GM23338 (cell line): ENCODE data around the gene STRBP. TPM values are rescaled to one million over a fixed set of nuclear protein-coding genes. Genes with fewer than 3 reads are reported as not detected.

Source experiments
- ATAC-seq: fragments of 200-7000 bp; cut with Tn5 transposase; 3 replicates; pipeline ENCODE4 v1.9.1; 2020
- DNase-seq: peaks from one replicate; pipeline ENCODE4 v3.0.0-alpha.2; 2015; ENCODE audit warnings: low spot score
- H2AFZ ChIP-seq: fragments of 200-600 bp; sonication (generic); 2 replicates; pipeline ENCODE4 v1.8.0; 2016; ENCODE audit warnings: antibody characterized with exemption, mild to moderate bottlenecking, moderate library complexity
- H3F3A ChIP-seq: fragments of 200-600 bp; sonication (generic); replicated peaks from 2 replicates; pipeline ENCODE4 v1.8.0; 2017; ENCODE audit warnings: antibody characterized with exemption, mixed run types, low read depth
- H3K27ac ChIP-seq: fragments of 200-600 bp; sonication (generic); 2 replicates; pipeline ENCODE4 v1.6.1; 2016; ENCODE audit warnings: low read depth
- H3K27me3 ChIP-seq: fragments of 200-600 bp; sonication (generic); 2 replicates; pipeline ENCODE4 v1.8.0; 2016; ENCODE audit warnings: mild to moderate bottlenecking, mixed run types, moderate library complexity; ENCODE audit not compliant: insufficient read depth
- H3K36me3 ChIP-seq: fragments of 200-600 bp; sonication (generic); 2 replicates; pipeline ENCODE4 v1.8.0; 2016; ENCODE audit warnings: mild to moderate bottlenecking; ENCODE audit not compliant: insufficient read depth
- H3K4me1 ChIP-seq: fragments of 200-600 bp; sonication (generic); 2 replicates; pipeline ENCODE4 v1.8.0; 2016; ENCODE audit warnings: mild to moderate bottlenecking, moderate library complexity; ENCODE audit not compliant: insufficient read depth
- H3K4me2 ChIP-seq: fragments of 200-600 bp; sonication (generic); 2 replicates; pipeline ENCODE4 v1.7.1; 2017; ENCODE audit warnings: mixed run types
- H3K4me3 ChIP-seq: fragments of 200-600 bp; sonication (generic); 2 replicates; pipeline ENCODE4 v1.6.1; 2016; ENCODE audit warnings: mixed run types
- H3K79me2 ChIP-seq: fragments of 200-600 bp; sonication (generic); replicated peaks from 2 replicates; pipeline ENCODE4 v1.8.0; 2017; ENCODE audit warnings: mild to moderate bottlenecking; ENCODE audit not compliant: insufficient read depth
- H3K9me2 ChIP-seq: fragments of 200-600 bp; sonication (generic); 2 replicates; pipeline ENCODE4 v1.8.0; 2017; ENCODE audit not compliant: insufficient read depth
- H4K20me1 ChIP-seq: fragments of 200-600 bp; sonication (generic); replicated peaks from 2 replicates; pipeline ENCODE4 v1.8.0; 2017; ENCODE audit warnings: mild to moderate bottlenecking; ENCODE audit not compliant: insufficient read depth
- H3K27ac Mint-ChIP-seq: 2 replicates; pipeline ENCODE4 v1.8.0; 2020; ENCODE audit warnings: inconsistent platforms, mild to moderate bottlenecking, moderate library complexity, mixed read lengths
- H3K27me3 Mint-ChIP-seq: 3 replicates; pipeline ENCODE4 v1.8.0; 2022; ENCODE audit warnings: low read depth, mild to moderate bottlenecking, moderate library complexity, mixed read lengths, inconsistent platforms; ENCODE audit not compliant: insufficient read depth, poor library complexity
- H3K36me3 Mint-ChIP-seq: 3 replicates; pipeline ENCODE4 v1.8.0; 2021; ENCODE audit warnings: low read depth, mild to moderate bottlenecking, inconsistent platforms, moderate library complexity, mixed read lengths
- H3K4me1 Mint-ChIP-seq: 3 replicates; pipeline ENCODE4 v1.8.0; 2020; ENCODE audit warnings: mild to moderate bottlenecking, inconsistent platforms, mixed read lengths
- H3K4me3 Mint-ChIP-seq: 3 replicates; pipeline ENCODE4 v1.8.0; 2021; ENCODE audit warnings: moderate library complexity, mild to moderate bottlenecking, inconsistent platforms, mixed read lengths
- H3K9me3 Mint-ChIP-seq: 3 replicates; pipeline ENCODE4 v1.8.0; 2020; ENCODE audit warnings: moderate library complexity, mild to moderate bottlenecking, inconsistent platforms, mixed read lengths
- CREB1 ChIP-seq: fragments of 250-450 bp; sonication (Bioruptor Pico); IDR thresholded peaks from 2 replicates; pipeline ENCODE4 v1.5.0; 2020; ENCODE audit warnings: low read depth, mild to moderate bottlenecking, moderate library complexity
- ETS1 ChIP-seq: IDR thresholded peaks from 2 replicates; pipeline ENCODE4 v1.6.1; 2016; ENCODE audit warnings: antibody characterized with exemption
- NANOG ChIP-seq: IDR thresholded peaks from 2 replicates; pipeline ENCODE4 v1.6.1; 2016; ENCODE audit warnings: antibody characterized with exemption, borderline replicate concordance
- STAT1 ChIP-seq: IDR thresholded peaks from one replicate; pipeline ENCODE4 v1.6.1; 2016; ENCODE audit warnings: antibody characterized with exemption; ENCODE audit not compliant: unreplicated experiment
- ZNF114 ChIP-seq: fragments of 250-450 bp; sonication (Bioruptor Pico); IDR thresholded peaks from 2 replicates; pipeline ENCODE4 v1.5.0; 2020; ENCODE audit warnings: mild to moderate bottlenecking, moderate library complexity
- ZNF462 ChIP-seq: fragments of 250-450 bp; sonication (Bioruptor Pico); IDR thresholded peaks from 2 replicates; pipeline ENCODE4 v1.5.0; 2020; ENCODE audit warnings: mild to moderate bottlenecking, moderate library complexity
- polyA plus RNA-seq: library from polyadenylated mRNA; unstranded; fragments of >200 nt; fragmentation: Nextera tagmentation; extraction: Ambion mirVana; gene quantifications from 2 replicates; pipeline ENCODE4 v1.2.1, GENCODE V29; 2016
- total RNA-seq: library from RNA; depleted of rRNA; stranded (reverse); fragments of >200 nt; shearing (Covaris generic); gene quantifications from 2 replicates; pipeline ENCODE4 v1.2.3, GENCODE V29; 2014

STRBP gene
- total and polyA plus RNA-seq, 2 experiments from 2014 or later, result 80.5 to 116 TPM

- Histone ChIP-seq H2AFZ (no peak overlapping the region), H3K36me3 (no peaks in the 10 kb centered on the region), H3K4me3 (no peak overlapping the region), H3F3A (no peaks in the 10 kb centered on the region), H3K4me1 (peaks cover 40% of the 10 kb centered on the region), H3K27me3 (no peaks in the 10 kb centered on the region), H3K4me2 (0 out of 2 replicates have a peak overlapping the region, but pooled peaks have one; percentile 37), H3K9me2 (no peaks in the 10 kb centered on the region), H3K79me2 (peaks cover 98% of the 10 kb centered on the region), H4K20me1 (peaks cover 61% of the 10 kb centered on the region), H3K27ac (no peak overlapping the region)
- no peak for DNase-seq
- H3K36me3 Mint-ChIP-seq, result no peaks in the 10 kb centered on the region; the same call in 2 of the 3 replicates
- TF ChIP-seq NANOG, result no peak
- TF ChIP-seq STAT1, result no peak
- TF ChIP-seq ZNF462 (CRISPR knock-in tag), result no peak
- TF ChIP-seq CREB1 (CRISPR knock-in tag), result no peak
- TF ChIP-seq ZNF114 (CRISPR knock-in tag), result no peak
- H3K27ac Mint-ChIP-seq, result 0 out of 2 replicates have a peak overlapping the region, but pooled peaks have one; percentile 8
- no peaks in the 10 kb centered on the region for H3K9me3 Mint-ChIP-seq
- H3K27me3 Mint-ChIP-seq, result peaks cover 6% of the 10 kb centered on the region
- H3K4me3 Mint-ChIP-seq, result no peak overlapping the region
- ATAC-seq, result no peak
- H3K4me1 Mint-ChIP-seq, result peaks cover 56% of the 10 kb centered on the region
Measured at GRCh38 chr9:123263227-123263626, 5.2 kb downstream of the STRBP start.

- peaks cover 66% of the 10 kb centered on the region for H4K20me1 ChIP-seq
- H3K4me1 Mint-ChIP-seq, result peaks cover 59% of the 10 kb centered on the region
- peaks cover 100% of the 10 kb centered on the region for H3K79me2 ChIP-seq
- no peak for TF ChIP-seq ETS1
Measured at GRCh38 chr9:123262338-123262737, 6.0 kb downstream of the STRBP start.

More at GRCh38 chr9:123262338-123262737, 6.0 kb downstream of the STRBP start:
- Histone ChIP-seq H3K27ac (no peak overlapping the region), H3K4me2 (peak overlapping the region; percentile 37; the same call in 1 of the 2 replicates), H3K27me3 (no peaks in the 10 kb centered on the region), H3K36me3 (no peaks in the 10 kb centered on the region), H3K9me2 (no peaks in the 10 kb centered on the region), H2AFZ (no peak overlapping the region), H3K4me3 (no peak overlapping the region), H3K4me1 (peaks cover 40% of the 10 kb centered on the region), H3F3A (no peaks in the 10 kb centered on the region)
- Mint-ChIP-seq H3K36me3 (no peaks in the 10 kb centered on the region; the same call in 2 of the 3 replicates), H3K27ac (no peak overlapping the region), H3K4me3 (no peak overlapping the region), H3K27me3 (peaks cover 6% of the 10 kb centered on the region), H3K9me3 (no peaks in the 10 kb centered on the region)
- ATAC-seq (no peak), DNase-seq (no peak)
